Measurements from ENCODE around the gene BMP7.

DNA sequence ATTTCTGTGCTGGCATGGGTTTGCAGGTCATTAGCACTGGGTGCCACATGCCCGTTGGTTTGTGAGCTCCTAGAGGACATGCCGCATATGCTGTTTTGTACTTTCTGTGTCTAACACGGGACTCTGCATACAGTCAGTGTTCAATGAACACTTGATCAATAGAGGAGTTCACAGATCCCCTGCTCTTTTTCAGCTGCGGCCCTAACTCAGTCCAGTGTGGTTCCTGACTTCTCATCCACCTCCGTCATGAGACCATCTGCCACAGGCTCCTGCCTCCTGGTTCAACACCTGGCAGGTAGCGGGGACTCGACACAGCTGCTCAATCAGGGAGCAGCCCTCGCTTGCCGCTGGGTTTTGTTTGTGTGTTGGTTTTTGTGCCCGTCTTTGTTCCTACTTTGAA is 13.8 kb upstream of the BMP7 start:
- no peak for TF ChIP-seq CTCF (IDR thresholded peaks at IDR 0.05)
- no peak for TF ChIP-seq POLR2A (IDR thresholded peaks at IDR 0.05)
